ENCODE data around the gene LRMDA.

DNA sequence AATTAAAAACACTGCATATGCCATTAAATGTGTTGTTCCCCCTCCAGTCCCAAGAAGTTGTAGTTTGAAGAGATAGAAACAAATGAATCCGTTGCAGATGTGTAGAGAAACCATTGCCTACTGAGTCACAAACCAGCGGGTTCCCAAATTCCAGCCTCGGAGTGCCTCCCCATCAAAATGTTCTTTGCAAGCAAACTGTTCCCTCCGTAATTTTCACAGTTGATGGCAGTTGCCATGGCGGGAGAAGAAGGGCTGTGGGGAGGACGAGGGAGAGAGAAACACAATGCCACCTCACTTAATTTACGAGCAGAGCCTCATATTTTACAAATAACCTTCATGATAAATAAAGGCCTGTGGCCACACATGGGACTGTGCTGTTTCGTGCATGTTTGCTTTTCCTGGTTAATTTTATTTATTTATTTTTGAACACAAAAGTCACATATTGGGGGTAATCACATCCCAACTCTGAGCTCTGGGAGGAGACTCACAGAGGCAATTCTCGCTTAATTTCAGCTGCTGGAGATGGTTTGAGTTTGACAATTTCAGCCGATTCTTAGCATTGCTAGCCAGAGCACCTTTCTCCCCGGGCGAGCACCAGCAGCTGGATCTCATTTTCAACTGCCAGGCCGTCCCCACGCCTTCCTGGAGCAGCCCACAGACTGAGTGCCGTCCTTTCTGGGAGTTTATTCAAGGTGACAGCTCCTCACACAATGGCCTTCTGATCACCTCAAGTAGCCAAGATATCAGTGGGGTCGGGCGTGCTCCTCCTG is 1122.0 kb downstream of the LRMDA start:
- no peak for TF ChIP-seq EP300 (IDR thresholded peaks at IDR 0.05; ENCODE audit: borderline replicate concordance)
- TF ChIP-seq, protein P1, sequence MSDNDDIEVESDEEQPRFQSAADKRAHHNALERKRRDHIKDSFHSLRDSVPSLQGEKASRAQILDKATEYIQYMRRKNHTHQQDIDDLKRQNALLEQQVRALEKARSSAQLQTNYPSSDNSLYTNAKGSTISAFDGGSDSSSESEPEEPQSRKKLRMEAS (IDR thresholded peaks at IDR 0.05): no peak
- TF ChIP-seq YY1 (IDR thresholded peaks at IDR 0.05; ENCODE audit: low read depth): no peak
- no peak for TF ChIP-seq NFIC (IDR thresholded peaks at IDR 0.05)
- TF ChIP-seq TAF1 (IDR thresholded peaks at IDR 0.05; ENCODE audit: low read depth): no peak
- TF ChIP-seq, protein P2, sequence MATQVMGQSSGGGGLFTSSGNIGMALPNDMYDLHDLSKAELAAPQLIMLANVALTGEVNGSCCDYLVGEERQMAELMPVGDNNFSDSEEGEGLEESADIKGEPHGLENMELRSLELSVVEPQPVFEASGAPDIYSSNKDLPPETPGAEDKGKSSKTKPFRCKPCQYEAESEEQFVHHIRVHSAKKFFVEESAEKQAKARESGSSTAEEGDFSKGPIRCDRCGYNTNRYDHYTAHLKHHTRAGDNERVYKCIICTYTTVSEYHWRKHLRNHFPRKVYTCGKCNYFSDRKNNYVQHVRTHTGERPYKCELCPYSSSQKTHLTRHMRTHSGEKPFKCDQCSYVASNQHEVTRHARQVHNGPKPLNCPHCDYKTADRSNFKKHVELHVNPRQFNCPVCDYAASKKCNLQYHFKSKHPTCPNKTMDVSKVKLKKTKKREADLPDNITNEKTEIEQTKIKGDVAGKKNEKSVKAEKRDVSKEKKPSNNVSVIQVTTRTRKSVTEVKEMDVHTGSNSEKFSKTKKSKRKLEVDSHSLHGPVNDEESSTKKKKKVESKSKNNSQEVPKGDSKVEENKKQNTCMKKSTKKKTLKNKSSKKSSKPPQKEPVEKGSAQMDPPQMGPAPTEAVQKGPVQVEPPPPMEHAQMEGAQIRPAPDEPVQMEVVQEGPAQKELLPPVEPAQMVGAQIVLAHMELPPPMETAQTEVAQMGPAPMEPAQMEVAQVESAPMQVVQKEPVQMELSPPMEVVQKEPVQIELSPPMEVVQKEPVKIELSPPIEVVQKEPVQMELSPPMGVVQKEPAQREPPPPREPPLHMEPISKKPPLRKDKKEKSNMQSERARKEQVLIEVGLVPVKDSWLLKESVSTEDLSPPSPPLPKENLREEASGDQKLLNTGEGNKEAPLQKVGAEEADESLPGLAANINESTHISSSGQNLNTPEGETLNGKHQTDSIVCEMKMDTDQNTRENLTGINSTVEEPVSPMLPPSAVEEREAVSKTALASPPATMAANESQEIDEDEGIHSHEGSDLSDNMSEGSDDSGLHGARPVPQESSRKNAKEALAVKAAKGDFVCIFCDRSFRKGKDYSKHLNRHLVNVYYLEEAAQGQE (IDR thresholded peaks at IDR 0.05; ENCODE audit: low read depth): no peak
- no peak for TF ChIP-seq FOXM1 (IDR thresholded peaks at IDR 0.05; ENCODE audit: borderline replicate concordance, low read depth)

Data from Ishikawa (cell line).